T-helper 1 cell treated with Interleukin-12 subunit alpha and Interleukin-12 subunit beta and Interleukin-4 antibody, amounts not matched to agents 30 μg/mL and 1 μg/mL, for 36 hours (primary cell): ENCODE data around the gene PRKCD.
A peak's percentile ranks its signal among the peaks of the same experiment; 100 is the strongest.

Experiments used
- H3K27ac Mint-ChIP-seq: one replicate; pipeline ENCODE4 v1.8.0; 2021; ENCODE audit warnings: mild to moderate bottlenecking, mixed read lengths
- H3K27me3 Mint-ChIP-seq: one replicate; pipeline ENCODE4 v1.8.0; 2021; ENCODE audit warnings: low read depth, mixed read lengths
- H3K36me3 Mint-ChIP-seq: one replicate; pipeline ENCODE4 v1.8.0; 2021; ENCODE audit warnings: low read depth, mixed read lengths
- H3K4me1 Mint-ChIP-seq: one replicate; pipeline ENCODE4 v1.8.0; 2021; ENCODE audit warnings: low read depth, mixed read lengths
- H3K4me3 Mint-ChIP-seq: one replicate; pipeline ENCODE4 v1.8.0; 2021; ENCODE audit warnings: mild to moderate bottlenecking, moderate library complexity, mixed read lengths
- H3K9me3 Mint-ChIP-seq: one replicate; pipeline ENCODE4 v1.8.0; 2021; ENCODE audit warnings: mixed read lengths

Gene PRKCD

GRCh38 chr3:53131096-53131495 lies 29.9 kb upstream of the PRKCD start:
- peak overlapping the region; percentile 94 for H3K4me3 Mint-ChIP-seq
- H3K4me1 Mint-ChIP-seq, result peaks cover 20% of the 10 kb centered on the region
- peak overlapping the region; percentile 99 for H3K27ac Mint-ChIP-seq
- H3K36me3 Mint-ChIP-seq, result no peaks in the 10 kb centered on the region
- no peaks in the 10 kb centered on the region for H3K9me3 Mint-ChIP-seq
- no peaks in the 10 kb centered on the region for H3K27me3 Mint-ChIP-seq

GRCh38 chr3:53132347-53132746 lies 28.7 kb upstream of the PRKCD start:
- H3K36me3 Mint-ChIP-seq, result no peaks in the 10 kb centered on the region
- H3K4me3 Mint-ChIP-seq, result no peak overlapping the region
- no peak overlapping the region for H3K27ac Mint-ChIP-seq
- H3K9me3 Mint-ChIP-seq, result no peaks in the 10 kb centered on the region
- no peaks in the 10 kb centered on the region for H3K27me3 Mint-ChIP-seq
- H3K4me1 Mint-ChIP-seq, result peaks cover 20% of the 10 kb centered on the region

- Mint-ChIP-seq H3K27ac (no peak overlapping the region), H3K36me3 (no peaks in the 10 kb centered on the region), H3K27me3 (no peaks in the 10 kb centered on the region), H3K9me3 (no peaks in the 10 kb centered on the region), H3K4me1 (peaks cover 14% of the 10 kb centered on the region), H3K4me3 (no peak overlapping the region)
These were observed 26.3 kb upstream of the PRKCD start for GRCh38 chr3:53134631-53135232.

- no peak overlapping the region for H3K4me3 Mint-ChIP-seq
- H3K9me3 Mint-ChIP-seq, result no peaks in the 10 kb centered on the region
- H3K27me3 Mint-ChIP-seq, result no peaks in the 10 kb centered on the region
- H3K4me1 Mint-ChIP-seq, result peaks cover 1% of the 10 kb centered on the region
- H3K36me3 Mint-ChIP-seq, result no peaks in the 10 kb centered on the region
- H3K27ac Mint-ChIP-seq, result no peak overlapping the region
These were observed 23.8 kb upstream of the PRKCD start for GRCh38 chr3:53137221-53137620.

GRCh38 chr3:53137835-53138446 lies 23.1 kb upstream of the PRKCD start:
- Mint-ChIP-seq H3K36me3 (no peaks in the 10 kb centered on the region), H3K4me3 (no peak overlapping the region), H3K27ac (no peak overlapping the region), H3K9me3 (no peaks in the 10 kb centered on the region), H3K4me1 (no peaks in the 10 kb centered on the region), H3K27me3 (no peaks in the 10 kb centered on the region)

- Mint-ChIP-seq H3K4me3 (no peak overlapping the region), H3K9me3 (no peaks in the 10 kb centered on the region), H3K4me1 (no peaks in the 10 kb centered on the region), H3K27ac (no peak overlapping the region), H3K36me3 (no peaks in the 10 kb centered on the region), H3K27me3 (no peaks in the 10 kb centered on the region)
These were observed 20.8 kb upstream of the PRKCD start for GRCh38 chr3:53139906-53140846.

- Mint-ChIP-seq H3K4me3 (no peak overlapping the region), H3K4me1 (no peaks in the 10 kb centered on the region), H3K27me3 (no peaks in the 10 kb centered on the region), H3K36me3 (no peaks in the 10 kb centered on the region), H3K9me3 (no peaks in the 10 kb centered on the region), H3K27ac (no peak overlapping the region)
These were observed 19.9 kb upstream of the PRKCD start for GRCh38 chr3:53140847-53141845.

GRCh38 chr3:53142986-53143385 lies 18.0 kb upstream of the PRKCD start:
- H3K4me3 Mint-ChIP-seq, result no peak overlapping the region
- H3K9me3 Mint-ChIP-seq, result no peaks in the 10 kb centered on the region
- no peaks in the 10 kb centered on the region for H3K27me3 Mint-ChIP-seq
- no peaks in the 10 kb centered on the region for H3K4me1 Mint-ChIP-seq
- H3K36me3 Mint-ChIP-seq, result no peaks in the 10 kb centered on the region
- H3K27ac Mint-ChIP-seq, result no peak overlapping the region

GRCh38 chr3:53144446-53144845 lies 16.6 kb upstream of the PRKCD start:
- no peak overlapping the region for H3K4me3 Mint-ChIP-seq
- H3K9me3 Mint-ChIP-seq, result no peaks in the 10 kb centered on the region
- no peaks in the 10 kb centered on the region for H3K36me3 Mint-ChIP-seq
- no peak overlapping the region for H3K27ac Mint-ChIP-seq
- H3K27me3 Mint-ChIP-seq, result no peaks in the 10 kb centered on the region
- no peaks in the 10 kb centered on the region for H3K4me1 Mint-ChIP-seq

GRCh38 chr3:53144862-53145712 lies 15.9 kb upstream of the PRKCD start:
- no peaks in the 10 kb centered on the region for H3K4me1 Mint-ChIP-seq
- H3K27ac Mint-ChIP-seq, result no peak overlapping the region
- H3K27me3 Mint-ChIP-seq, result no peaks in the 10 kb centered on the region
- H3K9me3 Mint-ChIP-seq, result no peaks in the 10 kb centered on the region
- no peaks in the 10 kb centered on the region for H3K36me3 Mint-ChIP-seq
- H3K4me3 Mint-ChIP-seq, result no peak overlapping the region

- Mint-ChIP-seq H3K4me1 (no peaks in the 10 kb centered on the region), H3K36me3 (no peaks in the 10 kb centered on the region), H3K9me3 (no peaks in the 10 kb centered on the region), H3K4me3 (no peak overlapping the region), H3K27me3 (peaks cover 3% of the 10 kb centered on the region), H3K27ac (no peak overlapping the region)
These were observed 15.3 kb upstream of the PRKCD start for GRCh38 chr3:53145713-53146080.

GRCh38 chr3:53146319-53146891 lies 14.6 kb upstream of the PRKCD start:
- H3K27me3 Mint-ChIP-seq, result peaks cover 3% of the 10 kb centered on the region
- H3K36me3 Mint-ChIP-seq, result no peaks in the 10 kb centered on the region
- H3K4me1 Mint-ChIP-seq, result no peaks in the 10 kb centered on the region

More at GRCh38 chr3:53146319-53146891, 14.6 kb upstream of the PRKCD start:
- Mint-ChIP-seq H3K4me3 (no peak overlapping the region), H3K9me3 (no peaks in the 10 kb centered on the region), H3K27ac (no peak overlapping the region)
